T1000 (cell line): Measurements from ENCODE around the gene PAOX.

Source experiments
- DNase-seq: peaks from one replicate; lab custom pipeline; 2025; ENCODE audit warnings: mixed read lengths; lab: John Stamatoyannopoulos, UW

Gene PAOX

DNA sequence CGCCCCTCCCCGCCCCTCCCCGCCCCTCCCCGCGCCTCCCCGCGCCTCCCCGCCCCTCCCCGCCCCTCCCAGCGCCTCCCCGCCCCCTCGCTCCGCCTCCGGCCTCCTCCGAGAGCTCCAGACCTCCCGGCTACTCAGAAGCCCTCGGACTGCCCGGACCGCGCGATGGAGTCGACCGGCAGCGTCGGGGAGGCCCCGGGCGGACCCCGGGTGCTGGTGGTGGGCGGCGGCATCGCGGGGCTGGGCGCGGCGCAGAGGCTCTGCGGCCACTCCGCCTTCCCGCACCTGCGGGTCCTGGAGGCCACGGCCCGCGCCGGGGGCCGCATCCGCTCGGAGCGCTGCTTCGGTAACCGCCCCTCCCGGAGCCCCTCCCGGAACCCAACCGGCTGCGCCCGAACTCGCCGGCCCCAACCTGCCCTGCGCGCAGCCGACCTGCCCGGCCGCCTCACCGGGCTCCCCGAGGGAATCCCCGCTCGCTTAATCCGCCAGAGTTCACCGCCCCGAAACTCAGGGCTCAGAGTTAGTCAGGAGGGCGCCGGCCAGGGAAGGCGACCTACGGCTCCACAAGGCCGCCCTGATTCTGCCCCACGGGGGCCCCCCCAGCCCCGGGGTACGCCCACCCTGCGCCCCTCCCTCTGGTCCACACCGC, at the start of gene PAOX:
TSS of gene PAOX (plus strand) at position 111 of the 649 bp plus-strand sequence. CDS start at position 166, 55 bp downstream.
- DNase-seq, result peak; percentile 36

DNA sequence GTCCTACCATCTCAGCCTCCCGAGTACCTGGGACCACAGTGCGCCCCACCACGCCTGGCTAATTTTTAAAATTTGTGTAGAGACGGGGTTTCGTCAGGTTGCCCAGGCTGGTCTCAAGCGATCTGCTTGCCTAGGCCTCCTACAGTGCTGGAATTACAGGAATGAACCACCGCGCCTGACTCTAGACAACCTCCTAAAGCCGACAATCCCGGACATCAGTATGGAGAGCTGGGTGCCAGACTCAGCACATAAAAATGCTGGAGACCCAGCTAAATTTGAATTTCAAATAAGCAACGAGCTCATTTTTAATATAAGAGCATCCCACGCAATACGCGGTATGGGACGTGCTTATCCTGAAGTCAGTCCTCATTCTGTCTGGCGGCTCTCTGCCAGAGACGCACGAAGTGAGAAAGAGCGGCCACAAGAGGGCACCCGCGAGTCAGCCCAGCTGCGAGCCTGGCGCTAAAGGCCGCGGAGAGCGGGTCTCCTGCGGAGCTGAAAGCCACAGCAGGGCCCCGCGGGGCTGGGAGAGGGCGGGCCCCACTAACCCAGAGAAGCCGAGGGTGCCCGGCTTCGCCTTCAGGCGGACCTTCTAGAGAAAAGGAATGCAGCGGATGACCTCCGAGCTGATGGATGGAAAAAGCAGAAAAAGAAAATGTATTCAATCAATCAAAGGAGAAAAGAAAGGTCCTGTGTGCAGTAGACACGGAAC, 49.4 kb upstream of the PAOX start:
- peak; percentile 85 for DNase-seq

DNA sequence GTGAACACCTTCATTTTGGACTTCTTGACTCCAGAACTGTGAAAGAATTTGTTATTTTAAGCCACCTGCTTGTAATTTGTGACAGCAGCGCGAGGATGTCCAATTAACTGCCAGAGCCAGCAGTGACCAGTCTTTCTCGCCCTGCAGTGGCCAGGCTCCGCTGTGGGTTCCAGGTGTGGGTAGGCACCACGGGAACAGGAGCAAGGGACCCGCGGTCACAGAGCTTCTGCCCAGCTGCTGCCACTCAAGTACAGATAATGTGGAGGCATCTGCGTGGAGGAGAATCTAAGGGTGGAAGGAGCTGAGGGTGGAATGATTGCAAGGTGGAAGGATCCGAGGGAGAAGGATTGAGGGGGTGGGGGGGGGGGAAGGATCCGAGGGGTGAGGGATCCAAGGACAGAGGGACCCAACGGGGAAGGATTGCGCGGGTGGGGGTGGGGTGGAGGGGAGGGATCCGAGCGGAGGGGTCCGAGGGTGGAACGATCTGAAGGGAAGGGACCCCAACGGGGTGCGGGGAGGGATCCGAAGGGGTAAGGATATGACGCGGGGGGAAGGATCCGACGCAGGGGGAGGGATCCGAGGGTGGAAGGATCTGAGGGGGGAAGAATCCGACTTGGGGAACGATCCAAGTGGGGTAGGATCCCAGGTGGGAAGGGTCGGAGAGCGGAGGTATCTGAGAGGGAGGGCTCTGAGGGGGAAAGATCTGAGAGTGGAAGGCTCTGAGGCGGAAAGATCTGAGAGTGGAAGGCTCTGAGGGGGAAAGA, 45.9 kb upstream of the PAOX start:
- DNase-seq, result no peak

DNA sequence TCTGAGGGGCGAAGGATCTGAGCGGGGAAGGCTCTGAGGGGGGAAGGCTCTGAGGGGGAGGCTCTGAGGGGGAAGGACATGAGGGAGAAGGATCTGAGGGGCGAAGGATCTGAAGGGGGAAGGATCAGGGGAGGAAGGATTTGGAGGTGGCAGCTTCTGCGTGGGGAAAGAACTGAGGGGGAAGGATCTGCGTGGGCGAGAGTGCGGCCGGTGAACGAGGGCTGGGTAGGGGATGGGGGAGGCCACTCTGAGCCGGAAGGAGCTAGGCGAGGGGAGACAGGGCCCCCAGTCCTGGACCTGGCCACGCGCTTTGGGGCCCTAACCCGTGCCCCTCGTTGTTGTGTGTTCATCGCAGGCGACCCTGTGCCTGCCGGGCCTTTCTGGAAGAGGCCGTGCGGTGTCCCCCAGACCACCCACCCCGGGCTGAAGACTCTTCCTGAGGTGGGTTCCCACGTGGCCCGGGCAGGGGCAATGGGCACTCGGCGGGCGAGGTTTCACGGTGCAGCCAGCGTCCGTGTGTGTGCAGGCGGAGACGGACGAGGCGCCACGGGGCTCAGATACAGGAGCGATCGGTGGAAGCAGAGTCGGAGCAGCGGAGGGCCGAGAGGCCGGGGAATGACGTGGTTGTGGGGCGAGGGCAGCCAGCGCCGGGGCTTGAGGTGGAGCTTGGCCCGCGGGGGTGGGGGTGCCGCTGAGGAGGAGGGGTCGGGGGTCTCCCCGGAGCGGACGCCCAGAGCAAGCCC, 44.4 kb upstream of the PAOX start:
- DNase-seq, result no peak

DNA sequence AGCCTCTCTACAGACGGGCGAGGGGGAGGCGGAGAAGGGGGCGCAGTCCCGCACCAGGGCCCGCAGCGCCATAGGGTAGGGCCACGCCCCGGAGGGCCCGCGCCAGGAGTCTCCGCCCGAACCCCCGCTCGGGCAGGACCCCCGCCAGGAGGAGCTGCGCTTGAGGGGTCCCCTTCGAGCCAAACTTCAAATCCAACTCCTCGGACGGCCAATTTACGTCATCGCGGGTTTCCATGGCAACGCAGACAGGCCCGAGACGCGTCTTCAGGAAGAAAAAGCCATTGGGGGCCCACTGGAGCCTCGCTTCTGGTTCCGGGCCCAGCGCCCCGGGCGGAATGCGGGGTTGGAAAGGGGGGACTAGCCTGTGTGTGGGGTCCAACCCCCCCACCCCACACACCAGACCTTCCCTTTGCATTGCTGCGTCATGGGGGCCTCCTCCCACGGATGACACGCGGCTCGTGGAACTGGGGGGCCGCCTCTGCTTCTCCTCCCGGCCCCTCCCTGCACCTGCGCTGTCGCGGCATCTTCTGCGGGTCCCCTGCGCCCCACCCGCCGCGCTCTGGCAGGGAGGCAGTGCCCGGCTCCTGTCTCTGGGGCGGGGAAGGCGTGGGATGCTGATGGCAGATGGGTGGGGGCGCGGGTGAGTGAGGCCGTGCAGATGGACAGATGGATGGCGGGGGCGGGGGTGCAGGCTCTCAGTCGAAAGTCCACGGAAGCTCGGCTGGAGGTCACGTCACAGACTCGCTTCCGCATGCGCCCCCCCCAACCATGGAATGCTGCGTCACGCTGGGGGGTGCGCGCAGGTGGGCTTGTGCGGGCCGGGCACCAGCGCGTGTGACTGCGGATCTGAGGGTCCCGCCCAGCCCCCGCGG, 43.6 kb upstream of the PAOX start:
- peak; percentile 62 for DNase-seq

DNA sequence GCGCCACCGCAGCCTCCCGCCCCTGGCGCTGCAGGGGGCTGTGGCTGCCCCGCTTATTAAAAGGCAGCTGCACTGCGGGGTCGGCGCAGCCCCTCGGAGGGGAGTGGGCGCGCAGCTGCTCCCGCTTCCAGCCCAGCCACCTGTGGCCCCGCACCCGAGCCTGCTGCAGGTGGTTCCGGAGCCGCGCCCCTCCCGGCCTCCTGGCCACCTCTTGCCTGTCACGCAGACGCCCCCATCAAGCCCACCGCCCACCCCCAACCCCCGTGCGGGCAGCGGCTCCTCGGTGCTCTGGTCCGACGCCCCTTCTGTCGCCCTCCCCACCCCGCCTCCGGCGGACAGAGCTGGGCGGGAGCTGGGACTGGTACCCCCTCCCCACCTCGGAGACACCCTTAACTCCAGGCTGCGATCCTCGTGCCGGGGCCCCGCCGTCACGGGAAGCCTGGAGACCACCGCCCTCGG, 42.9 kb upstream of the PAOX start:
- DNase-seq, result no peak

DNA sequence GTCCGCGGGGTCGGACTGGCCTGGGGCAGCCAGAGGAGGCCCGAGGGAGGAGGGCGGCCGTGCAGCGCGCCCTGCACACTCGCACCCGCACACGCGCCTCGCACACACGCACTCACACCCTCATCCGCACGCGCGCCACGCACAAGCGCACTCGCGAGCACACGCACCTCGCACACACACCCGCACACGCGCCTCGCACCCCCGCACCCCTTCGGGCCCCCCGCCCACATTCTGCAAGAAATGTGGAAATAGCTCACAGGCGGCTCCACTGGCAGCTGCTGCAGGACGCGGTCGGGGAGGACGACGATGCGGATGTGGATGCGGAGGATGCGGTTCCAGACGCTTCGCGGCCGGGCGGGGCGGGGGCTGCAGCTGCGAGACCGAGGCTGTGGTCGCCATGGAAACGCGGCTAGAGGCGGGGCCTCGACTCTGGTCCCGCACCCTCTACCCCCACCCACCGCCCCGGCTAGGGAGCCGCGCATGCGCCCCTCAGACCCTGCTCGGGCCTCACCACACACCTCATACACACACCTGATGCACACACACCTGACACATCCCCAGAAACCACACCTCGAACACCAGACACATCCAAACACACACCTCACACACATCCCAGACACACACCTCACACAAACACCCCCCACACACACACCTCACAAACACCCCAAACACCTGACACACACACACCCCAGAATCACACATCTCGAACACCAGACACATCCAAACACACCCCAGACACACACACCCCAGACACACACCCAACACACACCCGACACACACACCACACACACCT, 42.3 kb upstream of the PAOX start, which contains the start of gene CALY:
TSS of gene CALY (minus strand) at position 320 of the 793 bp plus-strand sequence. CDS start 7,907 bp downstream, outside the sequence.
- DNase-seq, result peak; percentile 45

DNA sequence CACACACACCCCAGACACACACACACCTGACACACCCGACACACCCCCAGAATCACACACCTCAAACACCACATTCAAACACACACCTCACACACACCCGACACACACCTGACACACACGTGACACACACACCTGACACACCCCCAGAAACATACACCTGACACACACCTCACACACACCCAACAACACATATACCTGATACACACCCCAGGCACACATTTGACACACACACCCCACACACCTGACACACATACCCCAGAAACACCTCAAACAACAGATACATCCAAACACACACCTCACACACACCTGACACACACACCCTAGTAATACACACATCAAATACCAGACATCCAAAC, 41.7 kb upstream of the PAOX start:
- no peak for DNase-seq

DNA sequence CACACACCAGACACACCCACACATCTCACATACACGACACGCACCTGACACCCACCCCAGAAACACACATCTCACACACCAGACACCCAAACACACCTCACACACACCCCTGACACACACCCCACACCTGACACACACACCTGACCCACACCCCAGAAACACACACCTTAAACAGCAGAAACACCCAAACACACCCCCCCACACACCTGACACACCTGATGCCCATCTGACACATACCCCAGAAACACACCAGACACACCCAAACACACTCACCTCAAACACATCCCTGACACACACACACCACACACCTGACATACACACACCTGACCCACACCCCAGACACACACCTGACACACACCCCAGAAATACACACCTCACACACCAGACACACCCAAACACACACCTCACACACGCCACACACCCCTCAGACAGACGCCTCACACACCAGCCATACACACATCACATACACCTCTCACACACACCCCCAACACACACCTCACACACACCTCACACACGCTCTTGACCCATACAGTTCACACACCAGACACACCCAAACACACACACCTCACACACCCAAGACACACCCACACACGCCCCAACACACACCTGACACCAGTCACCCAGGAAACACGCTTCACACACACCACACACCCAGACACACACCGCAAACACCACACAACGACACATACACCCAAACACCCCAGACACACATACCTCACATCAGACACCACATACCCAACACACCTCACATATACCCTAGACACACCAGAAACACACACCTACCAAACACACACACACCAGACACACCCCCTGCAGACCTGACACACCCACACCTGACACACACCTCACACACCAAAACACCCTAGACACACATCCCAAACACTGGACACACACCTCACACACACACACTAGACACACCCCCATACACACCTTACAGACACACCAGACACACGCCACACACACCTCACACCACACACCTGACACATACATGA, 40.7 kb upstream of the PAOX start:
- DNase-seq, result no peak

DNA sequence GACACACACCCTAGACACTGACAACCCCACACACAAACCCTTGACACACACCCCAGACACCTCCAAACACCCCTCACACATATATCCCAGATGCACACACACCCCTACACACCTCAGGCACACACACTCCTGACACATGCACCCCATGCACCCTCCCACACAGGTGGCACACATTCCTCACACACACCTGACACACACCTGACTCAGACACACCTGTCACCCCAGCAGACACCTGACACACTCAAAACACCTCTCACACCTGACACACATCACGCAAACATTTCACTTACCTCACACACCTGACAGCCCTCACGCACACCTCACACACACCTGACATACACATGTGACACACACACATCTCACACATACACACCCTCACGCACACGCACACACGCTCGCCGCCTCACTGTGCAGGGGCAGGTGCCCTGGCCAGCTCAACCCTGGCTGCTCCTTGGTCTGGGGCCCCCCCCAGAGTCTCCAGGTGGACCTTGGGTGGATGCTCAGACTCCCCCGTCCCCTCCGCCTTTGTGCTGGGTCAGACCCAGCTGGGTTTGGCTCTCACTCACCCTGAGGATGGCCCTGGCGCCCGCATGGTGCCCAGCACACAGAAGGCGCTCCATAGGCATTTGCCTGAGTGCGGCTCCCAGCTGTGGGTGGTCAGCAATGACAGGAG, 39.2 kb upstream of the PAOX start:
- no peak for DNase-seq

DNA sequence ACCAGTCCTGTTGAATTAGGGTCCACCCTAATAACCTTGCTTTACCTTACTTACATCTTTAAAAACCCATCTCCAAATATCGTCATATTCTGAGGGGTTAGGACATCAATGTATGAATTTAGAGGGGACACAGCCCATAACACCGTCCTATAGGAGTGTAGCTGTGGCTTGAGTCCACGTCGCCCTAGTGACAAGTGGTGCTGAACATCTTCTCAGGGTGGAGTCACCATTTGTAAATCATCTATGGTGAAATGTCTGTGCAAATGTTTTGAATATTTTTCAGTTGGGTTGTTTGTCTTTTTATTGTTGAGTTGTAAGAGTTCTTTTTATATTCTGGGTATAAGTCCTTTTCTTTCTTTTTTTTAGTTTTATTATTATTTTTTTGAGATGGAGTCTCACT, 37.1 kb upstream of the PAOX start:
- DNase-seq, result no peak

DNA sequence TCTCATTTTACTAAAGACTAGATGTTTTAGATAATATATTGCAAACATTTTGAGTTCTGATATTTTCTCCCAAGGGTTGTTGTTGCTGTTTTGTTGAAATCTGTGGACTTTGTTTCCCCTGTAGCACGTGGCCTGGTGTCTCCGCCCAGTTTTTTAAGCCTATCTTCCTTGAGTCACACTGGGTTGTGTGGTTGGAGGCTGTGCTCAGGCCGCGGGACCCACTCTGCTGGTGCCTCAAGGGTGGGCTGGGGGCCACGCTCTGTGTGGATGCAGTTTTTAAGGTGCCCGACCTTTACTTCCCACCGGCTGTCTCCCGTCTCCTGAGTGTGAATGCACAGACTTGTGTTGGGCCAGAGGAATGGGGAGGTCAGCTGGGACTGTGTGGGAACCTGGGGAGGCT, 36.1 kb upstream of the PAOX start:
- no peak for DNase-seq

DNA sequence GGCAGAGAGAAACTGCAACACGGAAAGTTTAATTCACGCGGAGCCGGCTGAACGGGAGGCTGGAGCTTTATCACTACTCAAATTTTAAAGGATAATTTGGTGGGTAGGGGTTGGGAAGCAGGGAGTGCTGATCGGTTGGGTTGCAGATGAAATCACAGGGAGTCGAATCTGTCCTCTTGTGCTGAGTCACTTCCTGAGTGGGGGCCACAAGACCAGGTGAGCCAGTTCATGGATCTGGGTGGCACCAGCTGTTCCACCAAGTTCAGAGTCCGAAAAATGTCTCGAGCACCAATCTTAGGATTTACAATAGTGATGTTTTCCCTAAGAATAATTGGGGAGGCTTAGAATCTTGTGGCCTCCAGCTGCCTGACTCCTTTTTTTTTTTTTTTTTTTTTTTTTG, 35.5 kb upstream of the PAOX start:
- DNase-seq, result no peak

DNA sequence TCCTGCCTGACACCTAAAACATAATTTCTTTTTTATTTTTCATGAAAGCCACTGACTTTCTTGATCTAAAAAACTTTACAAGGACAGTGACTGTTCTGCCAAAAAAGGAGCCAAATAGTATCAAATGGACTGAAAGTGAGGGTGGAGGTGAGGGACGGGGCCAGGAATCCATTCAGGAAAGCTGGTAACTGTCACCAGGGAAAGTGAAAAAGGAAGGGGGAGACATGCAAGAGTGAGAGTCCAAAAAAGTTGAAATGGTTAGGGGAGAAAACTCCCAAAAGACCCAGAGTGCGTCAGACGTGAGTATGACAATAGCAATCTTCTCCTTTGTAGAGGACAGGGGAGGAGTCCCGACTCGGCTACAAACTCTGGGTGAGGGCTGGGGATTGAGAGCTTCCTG, 34.8 kb upstream of the PAOX start:
- DNase-seq, result no peak

DNA sequence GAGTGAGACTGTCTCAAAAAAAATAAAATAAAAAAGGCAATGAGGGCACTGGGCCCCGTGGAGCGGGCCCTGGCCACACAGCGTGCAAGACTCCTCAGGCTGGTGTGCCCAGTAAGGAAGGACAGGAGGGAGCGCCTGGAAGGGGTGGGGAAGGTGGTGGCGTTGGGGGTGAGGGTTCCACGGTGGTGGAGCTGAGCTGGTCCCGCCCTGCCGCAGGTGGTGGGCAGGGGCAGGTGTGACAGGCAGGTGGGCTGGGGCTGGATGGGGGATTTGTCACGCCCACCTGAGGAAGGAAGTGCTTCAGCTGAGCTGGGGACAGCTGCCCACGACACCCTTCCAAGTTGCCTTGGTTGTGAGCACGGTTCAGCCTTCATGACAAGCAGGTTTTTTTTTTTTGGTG, 32.6 kb upstream of the PAOX start:
- no peak for DNase-seq

DNA sequence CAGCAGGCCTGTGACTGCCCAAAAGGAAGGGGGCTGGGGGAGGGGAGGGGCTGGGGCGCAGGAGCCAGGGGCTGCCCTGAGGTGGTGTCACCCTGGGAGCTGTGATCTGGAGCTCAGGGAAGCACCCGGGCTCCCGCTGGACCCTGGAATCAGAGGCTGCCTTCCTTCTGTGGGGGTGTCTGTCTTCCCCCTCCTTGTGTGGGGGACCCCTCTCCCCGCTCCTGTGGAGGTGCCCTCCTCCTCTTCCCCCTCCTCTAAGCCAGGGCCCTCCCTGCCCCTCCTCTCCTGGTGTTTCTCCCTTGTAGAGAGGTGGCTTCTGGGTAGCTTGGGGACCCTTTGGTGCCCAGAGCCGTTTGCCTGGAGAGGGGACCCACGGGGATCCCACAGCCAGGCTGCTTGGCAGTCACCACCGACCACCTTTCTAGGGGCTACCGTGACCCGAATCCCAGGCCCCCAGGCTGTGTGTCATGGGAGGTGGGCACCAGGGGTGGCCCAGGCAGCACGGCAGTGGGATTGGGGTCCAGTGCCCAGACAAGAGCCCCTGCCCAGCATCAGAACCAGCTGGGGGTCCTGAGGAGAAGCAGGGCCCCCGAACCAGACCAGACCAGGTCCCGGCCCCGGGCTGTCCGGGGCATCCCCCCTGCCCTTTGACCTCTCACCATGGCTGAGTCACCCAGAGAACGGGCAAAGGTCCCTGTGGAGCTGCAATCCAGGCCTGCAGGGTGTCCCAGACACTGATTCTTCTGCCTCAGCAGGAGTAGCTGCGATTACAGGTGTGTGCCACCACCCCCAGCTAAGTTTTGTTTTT, 31.1 kb upstream of the PAOX start:
- no peak for DNase-seq

DNA sequence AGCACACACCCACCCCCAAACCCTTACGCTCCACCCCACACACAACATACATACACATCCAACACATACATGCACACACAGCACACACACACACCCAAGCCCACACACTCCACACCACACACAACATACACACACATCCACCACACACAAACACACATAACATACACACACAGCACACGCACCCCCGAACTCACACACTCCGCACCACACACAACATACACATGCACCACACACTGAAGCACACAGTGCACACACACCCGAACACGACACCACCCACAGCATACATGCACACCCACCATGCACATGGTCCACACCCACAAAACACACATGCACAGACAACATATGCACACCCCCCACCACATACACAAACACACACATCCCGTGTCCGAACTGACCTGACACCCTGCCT, 29.9 kb upstream of the PAOX start:
- DNase-seq, result no peak

DNA sequence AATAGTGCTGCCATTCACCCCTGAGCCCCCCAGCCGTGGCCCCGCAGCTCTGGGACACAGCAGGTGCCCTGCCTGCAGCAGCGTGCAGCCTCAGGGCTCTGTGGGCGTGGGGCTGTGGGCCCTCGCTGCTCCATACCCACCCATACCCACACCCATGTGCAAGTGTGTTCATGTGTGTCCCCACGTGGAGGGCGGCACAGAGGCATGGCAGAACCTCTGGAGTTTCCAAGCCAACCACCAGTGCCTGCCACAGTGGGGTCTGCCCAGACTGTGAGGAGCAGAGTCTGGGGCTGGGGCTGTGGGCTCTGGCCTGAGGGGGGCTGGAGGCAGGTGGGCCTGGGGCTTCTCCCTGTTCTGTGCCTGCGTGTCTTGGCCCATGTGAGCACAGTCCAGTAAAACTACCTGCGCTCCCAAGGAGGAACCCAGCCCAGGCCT, 29.5 kb upstream of the PAOX start:
- DNase-seq, result no peak
